Vagina (tissue), 2 donors: ENCODE data around the gene CREM. TPM values are rescaled to one million over a fixed set of nuclear protein-coding genes. Genes with fewer than 3 reads are reported as not detected.

Experiments
- DNase-seq, 2 donors: peaks; one replicate each; pipeline ENCODE4 v3.0.0-alpha.2; 2017; ENCODE audit errors: extremely low spot score in 2 of 2
- H3K27ac ChIP-seq: fragments of 200-600 bp; sonication (generic); one replicate; pipeline ENCODE4 v1.5.1; 2019
- H3K27me3 ChIP-seq: fragments of 200-600 bp; sonication (generic); one replicate; pipeline ENCODE4 v1.5.1; 2019
- H3K36me3 ChIP-seq, 2 donors: fragments of 200-600 bp; sonication (generic); one replicate each; pipeline ENCODE4 v1.5.1; 2017 to 2019
- H3K4me1 ChIP-seq: fragments of 200-600 bp; sonication (generic); one replicate; pipeline ENCODE4 v1.5.1; 2019
- H3K4me3 ChIP-seq, 2 donors: fragments of 200-600 bp; sonication (generic); 1 replicate in 1 of 2; 2 replicates in 1 of 2; pipeline ENCODE4 v1.5.1; 2016 to 2019
- H3K9me3 ChIP-seq: fragments of 200-600 bp; sonication (generic); one replicate; pipeline ENCODE4 v1.5.1; 2019
- POLR2A ChIP-seq, 2 donors: fragments of 450-650 bp; IDR thresholded peaks; one replicate each; pipeline ENCODE4 v1.6.1; 2017; ENCODE audit warnings: antibody characterized with exemption in 2 of 2, mild to moderate bottlenecking in 2 of 2, moderate library complexity in 2 of 2
- POLR2AphosphoS5 ChIP-seq, 2 donors: sonication (generic); formaldehyde crosslinking; IDR thresholded peaks; one replicate each; pipeline ENCODE4 v1.9.0; 2017; ENCODE audit warnings: antibody characterized with exemption in 2 of 2, mild to moderate bottlenecking in 2 of 2, low read depth in 1 of 2; ENCODE audit not compliant: insufficient read depth in 1 of 2
- intact Hi-C: fragments of 100-400 bp; cut with DNase I; formaldehyde crosslinking; loops from one replicate; pipeline ENCODE4 v1.15.1; 2023
- microRNA-seq: library from miRNA; unstranded; fragments of <30 nt; microRNA quantifications from one replicate; pipeline ENCODE4, GENCODE V29; 2017; ENCODE audit warnings: borderline number of aligned reads, borderline replicate concordance
- small RNA-seq: library from RNA; depleted of rRNA; stranded (forward); fragments of <200 nt; gene quantifications from one replicate; pipeline ENCODE3, GENCODE V24; 2016
- total RNA-seq: library from RNA; depleted of rRNA; stranded (reverse); fragments of >200 nt; gene quantifications from one replicate; pipeline ENCODE4 v1.2.3, GENCODE V29; 2016
- TF ChIP-seq, protein P1 (sequence below), 3 experiments: fragments of 450-650 bp in 2 of 3; fragments of 200-600 bp in 1 of 3; sonication (generic) in 1 of 3; IDR thresholded peaks; one replicate each; pipeline ENCODE4 v1.5.1; 2017 to 2019; ENCODE audit warnings: antibody characterized with exemption in 3 of 3, mild to moderate bottlenecking in 2 of 3, moderate library complexity in 2 of 3

The CREM gene
- total RNA-seq, 1 donor from 2014 or later, result 32.9 TPM

DNA sequence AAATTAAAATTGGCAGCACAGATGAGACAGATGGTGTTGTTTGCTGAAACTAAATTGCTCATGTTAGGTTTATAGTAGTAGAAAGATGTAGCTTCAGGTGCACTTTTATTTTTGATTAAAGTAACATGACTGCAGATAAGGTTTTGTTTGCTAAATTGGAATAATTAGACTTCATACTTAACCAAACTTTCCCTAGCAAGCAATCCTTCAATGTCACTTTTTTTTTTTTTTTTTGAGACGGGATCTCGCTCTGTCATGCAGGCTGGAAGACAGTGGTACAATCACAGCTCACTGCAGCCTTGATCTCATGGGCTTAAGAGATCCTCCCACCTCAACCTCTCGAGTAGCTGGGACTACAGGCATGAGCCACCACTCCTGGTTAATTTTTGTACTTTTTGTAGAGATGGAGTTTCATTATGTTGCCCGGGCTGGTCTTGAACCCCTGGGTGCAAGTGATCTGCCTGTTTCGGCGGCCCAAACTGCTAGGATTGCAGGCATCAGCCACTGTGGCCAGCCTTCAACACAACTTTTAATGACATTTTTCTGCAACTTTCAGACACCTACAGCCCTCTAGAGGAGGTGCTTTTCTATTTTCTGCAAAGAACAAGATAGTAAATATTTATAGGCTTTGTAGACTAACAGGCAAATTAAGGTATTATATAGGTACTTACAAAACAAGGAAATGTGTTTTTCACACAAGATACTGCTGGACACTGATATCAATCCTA, 124.9 kb downstream of the CREM start:
- Histone ChIP-seq H3K27me3 (no peaks in the 10 kb centered on the region), H3K36me3 (no peaks in the 10 kb centered on the region), H3K4me1 (no peaks in the 10 kb centered on the region), H3K27ac (no peak overlapping the region), H3K9me3 (no peaks in the 10 kb centered on the region), H3K4me3 (no peak overlapping the region)
- DNase-seq, result no peak
- intact Hi-C loops, result no loop called here
- no peak for TF ChIP-seq POLR2A (IDR thresholded peaks at IDR 0.05)
- no peak for TF ChIP-seq POLR2AphosphoS5 (IDR thresholded peaks at IDR 0.05; ENCODE audit: insufficient read depth in 1 of 2, low read depth in 1 of 2)
- TF ChIP-seq, protein P1, sequence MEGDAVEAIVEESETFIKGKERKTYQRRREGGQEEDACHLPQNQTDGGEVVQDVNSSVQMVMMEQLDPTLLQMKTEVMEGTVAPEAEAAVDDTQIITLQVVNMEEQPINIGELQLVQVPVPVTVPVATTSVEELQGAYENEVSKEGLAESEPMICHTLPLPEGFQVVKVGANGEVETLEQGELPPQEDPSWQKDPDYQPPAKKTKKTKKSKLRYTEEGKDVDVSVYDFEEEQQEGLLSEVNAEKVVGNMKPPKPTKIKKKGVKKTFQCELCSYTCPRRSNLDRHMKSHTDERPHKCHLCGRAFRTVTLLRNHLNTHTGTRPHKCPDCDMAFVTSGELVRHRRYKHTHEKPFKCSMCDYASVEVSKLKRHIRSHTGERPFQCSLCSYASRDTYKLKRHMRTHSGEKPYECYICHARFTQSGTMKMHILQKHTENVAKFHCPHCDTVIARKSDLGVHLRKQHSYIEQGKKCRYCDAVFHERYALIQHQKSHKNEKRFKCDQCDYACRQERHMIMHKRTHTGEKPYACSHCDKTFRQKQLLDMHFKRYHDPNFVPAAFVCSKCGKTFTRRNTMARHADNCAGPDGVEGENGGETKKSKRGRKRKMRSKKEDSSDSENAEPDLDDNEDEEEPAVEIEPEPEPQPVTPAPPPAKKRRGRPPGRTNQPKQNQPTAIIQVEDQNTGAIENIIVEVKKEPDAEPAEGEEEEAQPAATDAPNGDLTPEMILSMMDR (IDR thresholded peaks at IDR 0.05), result no peak

DNA sequence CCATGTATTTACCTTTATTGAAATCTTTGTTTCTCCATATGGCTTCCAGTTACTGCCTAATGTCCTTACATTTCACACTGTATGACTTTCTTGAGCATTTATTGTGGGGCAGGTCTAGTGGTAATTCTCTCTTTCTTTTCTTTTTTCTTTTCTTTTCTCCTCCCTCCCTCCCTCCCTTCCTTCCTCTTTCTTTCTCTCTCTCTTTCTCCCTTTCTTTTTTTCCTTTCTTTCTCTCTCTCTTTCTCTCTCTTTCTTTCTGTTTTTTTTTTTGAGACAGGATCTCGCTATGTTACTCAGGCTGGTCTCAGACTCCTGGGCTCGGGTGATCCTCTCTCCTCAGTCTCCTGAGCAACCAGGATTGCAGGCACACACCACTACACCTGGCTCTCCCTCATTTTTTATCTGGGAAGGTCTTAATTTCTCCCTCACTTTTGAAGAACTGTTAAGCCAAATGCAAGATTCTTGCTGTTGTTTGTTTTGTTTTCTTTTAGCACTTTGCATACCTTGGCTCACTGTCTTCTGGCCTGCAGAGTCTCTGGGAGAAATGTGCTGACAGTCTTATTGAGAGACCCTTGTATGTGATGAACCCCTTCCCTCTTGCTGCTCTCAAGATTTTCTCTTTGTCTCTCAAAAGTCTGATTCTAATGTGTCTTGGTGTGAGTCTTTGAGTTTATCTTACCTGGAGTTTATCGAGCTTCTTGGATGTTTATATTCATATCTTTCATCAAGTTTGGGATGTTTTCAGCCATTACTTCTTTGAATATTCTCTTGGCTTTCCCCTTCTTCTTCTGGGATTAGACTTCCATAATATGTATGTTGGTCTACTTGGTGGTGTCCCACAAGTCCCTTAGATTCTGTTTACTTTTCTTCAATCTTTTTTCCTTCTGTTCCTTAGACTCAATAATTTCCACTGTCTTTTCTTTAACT, 130.7 kb downstream of the CREM start:
- no peak for DNase-seq
- Histone ChIP-seq H3K9me3 (no peaks in the 10 kb centered on the region), H3K27ac (no peak overlapping the region), H3K4me1 (no peaks in the 10 kb centered on the region), H3K27me3 (no peaks in the 10 kb centered on the region), H3K36me3 (no peaks in the 10 kb centered on the region), H3K4me3 (no peak overlapping the region)
- TF ChIP-seq, protein P1 (IDR thresholded peaks at IDR 0.05), result no peak
- no peak for TF ChIP-seq POLR2AphosphoS5 (IDR thresholded peaks at IDR 0.05; ENCODE audit: insufficient read depth in 1 of 2, low read depth in 1 of 2)
- intact Hi-C loops, result no loop called here

DNA sequence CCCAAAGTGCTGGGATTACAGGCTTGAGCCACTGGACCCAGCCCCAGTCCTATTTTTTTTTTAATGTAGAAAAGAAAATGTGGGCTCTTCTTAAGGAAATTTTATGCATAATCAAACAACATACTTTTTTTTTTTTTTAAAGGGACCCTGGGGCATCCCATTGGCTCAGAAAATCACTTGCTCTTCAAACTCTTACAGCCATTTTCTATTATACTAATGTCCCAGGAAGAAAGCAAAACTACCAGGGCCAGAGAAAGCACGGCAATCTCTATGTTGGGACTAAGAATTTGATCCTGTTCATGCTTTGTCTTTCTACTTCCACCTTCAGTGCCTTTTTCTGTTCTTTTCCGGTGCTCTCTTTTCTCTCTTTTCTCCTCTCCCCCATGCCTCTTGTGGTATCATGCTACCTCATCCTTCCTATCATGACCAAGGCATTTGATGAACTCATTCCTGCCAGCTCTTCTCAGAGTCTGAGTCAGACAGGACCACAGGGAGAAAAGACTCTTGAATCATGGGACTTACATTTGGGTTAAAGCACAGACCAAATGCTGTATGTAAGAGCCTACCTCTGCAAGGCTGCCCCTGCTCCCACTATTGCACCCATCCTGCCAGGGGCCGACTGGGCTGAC, 133.2 kb downstream of the CREM start:
- no peaks in the 10 kb centered on the region for H3K9me3 ChIP-seq
- no peak overlapping the region for H3K4me3 ChIP-seq
- H3K36me3 ChIP-seq, result no peaks in the 10 kb centered on the region
- DNase-seq, result no peak
- intact Hi-C loops, result no loop called here
- no peak overlapping the region for H3K27ac ChIP-seq
- TF ChIP-seq POLR2AphosphoS5 (IDR thresholded peaks at IDR 0.05; ENCODE audit: insufficient read depth in 1 of 2, low read depth in 1 of 2) (no peak), POLR2A (IDR thresholded peaks at IDR 0.05) (no peak)
- TF ChIP-seq, protein P1 (IDR thresholded peaks at IDR 0.05), result no peak
- H3K4me1 ChIP-seq, result no peaks in the 10 kb centered on the region
- no peaks in the 10 kb centered on the region for H3K27me3 ChIP-seq

DNA sequence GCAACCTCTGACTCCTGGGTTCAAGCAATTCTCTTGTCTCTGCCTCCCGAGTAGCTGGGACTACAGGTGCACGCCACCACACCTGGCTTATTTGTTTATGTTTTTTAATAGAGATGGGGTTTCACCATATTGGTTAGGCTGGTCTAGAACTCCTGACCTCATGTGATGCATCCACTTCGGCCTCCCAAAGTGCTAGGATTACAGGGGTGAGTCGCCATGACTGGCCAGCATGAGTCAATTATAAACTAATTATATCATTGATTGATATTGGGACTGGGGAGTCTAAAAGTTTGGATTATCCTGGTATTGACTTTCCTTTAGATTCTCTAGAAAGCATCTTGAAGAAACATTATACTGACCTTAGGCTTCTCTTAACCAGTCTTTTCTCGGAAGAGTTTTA, 135.8 kb downstream of the CREM start:
- H3K36me3 ChIP-seq, result no peaks in the 10 kb centered on the region
- no peaks in the 10 kb centered on the region for H3K4me1 ChIP-seq
- no peak overlapping the region for H3K27ac ChIP-seq
- no peaks in the 10 kb centered on the region for H3K9me3 ChIP-seq
- DNase-seq, result no peak
- TF ChIP-seq, protein P1 (IDR thresholded peaks at IDR 0.05), result no peak
- intact Hi-C loops, result no loop called here
- no peaks in the 10 kb centered on the region for H3K27me3 ChIP-seq
- H3K4me3 ChIP-seq, result no peak overlapping the region

Small RNAs within 50 kb of the gene (microRNA-seq; reads per million reads assigned to microRNA genes)
- 1.4 reads per million for gene MIR3611

Small RNAs within 50 kb of the gene (small RNA-seq; reads per million reads assigned to genes)
- gene MIR3611, result not detected
- gene RNU6-1167P, result not detected
- not detected for gene RNU6-794P
- not detected for gene RNU7-77P

Other genes starting within 250 kb of the CREM start
- 18.7 TPM for gene CUL2, start 36.5 kb upstream of the CREM start, total RNA-seq
- 28.5 TPM for gene CCNY, start 209.7 kb downstream of the CREM start, total RNA-seq